GM12873 (cell line): ENCODE results near the gene ADGRL3.

Experiments used
- CTCF ChIP-seq: IDR thresholded peaks from 2 replicates; pipeline ENCODE4 v1.5.1; 2012; ENCODE audit warnings: low read depth, mild to moderate bottlenecking, moderate library complexity, low read length, control low read depth; ENCODE audit not compliant: insufficient read depth; ENCODE audit errors: missing control alignments

The ADGRL3 gene

DNA sequence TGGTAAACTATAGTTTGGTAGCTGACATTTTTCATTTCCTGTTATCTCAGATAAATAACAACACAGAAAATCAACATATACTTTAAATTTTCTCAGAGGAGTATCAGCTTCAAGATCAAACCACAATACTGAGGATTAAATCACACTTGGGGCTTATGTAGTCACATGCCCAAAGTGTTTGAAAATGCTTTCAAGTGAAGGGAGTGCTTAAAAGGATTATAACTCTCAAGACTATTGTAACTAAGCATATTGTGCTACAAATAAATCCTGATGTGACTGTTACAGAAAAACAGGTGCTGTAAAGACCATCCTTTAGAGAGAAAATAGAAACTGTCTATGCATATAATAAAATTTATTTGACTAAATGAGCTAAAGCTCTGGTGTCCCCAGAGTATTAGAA lies 887.6 kb downstream of the ADGRL3 start:
- no peak for TF ChIP-seq CTCF

- no peak for TF ChIP-seq CTCF
Measured at GRCh38 chr4:62093735-62094134, 893.6 kb downstream of the ADGRL3 start.

- no peak for TF ChIP-seq CTCF
Measured at GRCh38 chr4:62096881-62097280, 896.8 kb downstream of the ADGRL3 start.

DNA sequence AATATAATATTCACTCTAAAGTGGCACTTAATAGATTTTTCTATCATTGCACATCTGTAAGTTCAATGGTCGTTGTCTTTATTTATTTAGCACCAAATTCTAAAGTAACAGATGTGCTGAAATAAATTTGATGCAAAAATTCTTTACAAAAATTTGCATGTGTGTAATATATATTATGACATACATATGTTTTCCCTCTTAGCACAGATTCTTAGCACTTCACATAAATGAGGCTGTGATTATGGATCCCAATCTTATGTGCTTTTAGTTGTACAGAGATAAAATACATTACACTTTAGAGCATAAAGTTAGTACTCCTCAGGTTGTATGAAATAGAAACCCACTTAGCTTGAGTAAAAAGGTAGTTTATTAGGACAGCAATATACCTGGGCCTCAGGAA lies 915.1 kb downstream of the ADGRL3 start:
- no peak for TF ChIP-seq CTCF

GRCh38 chr4:62117886-62118285 lies 917.8 kb downstream of the ADGRL3 start:
- TF ChIP-seq CTCF, result no peak

DNA sequence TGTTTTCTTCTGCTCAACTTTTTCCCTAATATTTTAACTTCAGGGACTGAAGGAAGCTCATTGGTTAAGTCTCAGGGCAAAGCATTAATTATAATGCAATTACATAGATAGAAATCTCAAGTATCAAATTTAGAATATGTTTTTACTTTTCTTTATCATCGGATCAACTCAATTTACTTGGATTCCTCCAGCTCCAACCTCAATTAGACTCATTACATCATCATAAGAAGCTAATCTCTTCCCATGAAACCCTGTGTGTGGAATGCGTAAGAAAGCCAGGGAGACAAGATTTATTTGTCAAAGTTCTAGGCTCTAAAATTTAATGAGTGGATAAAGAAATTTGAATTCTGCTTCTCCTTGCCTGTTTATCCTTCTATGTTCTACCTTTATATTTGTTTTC lies 918.4 kb downstream of the ADGRL3 start:
- TF ChIP-seq CTCF, result no peak

DNA sequence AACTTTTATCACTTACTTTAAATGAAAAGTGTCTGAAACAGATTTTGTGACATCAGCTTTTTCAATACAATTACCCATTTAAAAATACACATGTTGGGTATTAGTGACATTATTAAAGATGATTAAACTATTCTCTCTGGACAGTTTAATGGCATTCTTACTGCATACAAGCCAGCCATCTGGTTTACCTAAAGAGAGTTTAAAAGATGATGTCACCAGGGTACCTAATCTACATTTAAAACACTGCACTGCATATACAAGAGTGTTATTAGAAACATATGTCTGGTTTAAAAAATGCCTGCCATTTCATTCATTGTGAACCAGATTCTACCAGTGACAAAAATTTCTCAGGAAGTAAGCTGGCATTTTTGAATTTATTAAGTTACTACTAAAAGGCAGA lies 919.1 kb downstream of the ADGRL3 start:
- no peak for TF ChIP-seq CTCF

DNA sequence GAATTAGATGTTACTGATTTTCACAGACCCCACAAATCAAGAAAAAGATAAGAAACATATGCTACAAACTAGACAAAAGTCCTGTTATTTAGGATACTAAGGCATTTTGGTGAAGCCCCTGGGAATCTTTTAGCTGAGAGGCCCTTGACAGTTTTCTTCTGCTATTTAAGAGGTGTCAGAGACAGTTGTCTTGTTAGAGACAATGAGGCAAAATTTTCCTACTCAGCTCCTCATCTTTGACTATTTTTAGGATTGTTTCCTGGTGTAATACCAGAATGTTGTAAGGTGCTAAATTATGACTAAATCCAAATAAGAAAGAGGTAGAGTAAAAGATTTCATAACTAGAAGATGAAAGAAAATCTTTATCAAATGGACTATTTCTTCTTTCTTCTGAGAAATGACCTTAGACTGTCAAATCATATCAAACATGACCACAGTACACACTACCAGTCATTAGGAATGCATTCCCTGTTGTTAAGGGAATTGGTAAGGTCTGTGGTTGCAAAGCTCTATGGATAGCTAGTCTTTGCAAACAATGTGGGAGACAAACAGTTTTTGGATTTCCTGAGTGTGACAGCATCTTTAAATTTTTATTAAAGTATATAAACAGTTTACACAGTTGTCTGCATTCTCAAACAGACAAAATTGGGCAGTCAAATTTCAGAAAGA lies 926.1 kb downstream of the ADGRL3 start:
- no peak for TF ChIP-seq CTCF
